Measurements from ENCODE around the gene FERMT2.

The FERMT2 gene

DNA sequence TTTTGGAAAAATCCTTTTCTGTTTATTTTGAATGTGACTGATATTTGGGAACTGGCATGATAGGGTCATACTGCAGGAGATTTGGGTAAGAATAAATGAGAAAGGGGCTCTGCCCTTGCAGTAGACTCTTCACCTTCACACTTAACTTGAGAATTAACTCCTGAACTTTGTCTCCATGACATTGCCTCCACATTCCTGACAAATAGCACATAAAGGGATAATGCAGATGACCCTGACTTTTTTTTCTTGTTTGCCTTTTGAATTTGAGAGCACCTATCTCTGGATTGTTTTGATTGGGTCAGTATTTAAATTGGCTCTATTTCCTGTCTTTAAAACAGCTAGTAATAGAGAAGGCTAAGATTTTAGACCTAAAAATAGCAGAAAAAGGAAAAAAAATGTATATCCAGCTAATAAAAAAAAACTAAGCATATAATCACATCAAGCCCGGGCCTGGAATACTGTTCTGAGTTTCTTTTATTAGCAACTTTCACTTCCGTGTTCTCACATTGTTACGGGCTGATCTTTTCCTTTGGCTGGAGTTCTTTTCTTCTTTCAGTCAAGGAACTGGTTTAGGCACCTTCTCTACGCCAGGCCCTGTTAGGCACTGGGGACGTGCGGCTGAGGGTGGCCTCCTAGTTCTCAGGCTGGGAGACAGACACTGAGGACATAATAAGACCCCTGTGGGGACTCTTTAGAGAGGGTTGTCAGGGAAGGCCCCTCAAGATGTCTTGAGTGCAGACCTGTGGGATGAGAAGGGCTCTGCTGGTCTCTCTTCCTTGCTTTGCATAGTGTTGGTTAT is 106.4 kb downstream of the FERMT2 start:
- TF ChIP-seq, protein P1, sequence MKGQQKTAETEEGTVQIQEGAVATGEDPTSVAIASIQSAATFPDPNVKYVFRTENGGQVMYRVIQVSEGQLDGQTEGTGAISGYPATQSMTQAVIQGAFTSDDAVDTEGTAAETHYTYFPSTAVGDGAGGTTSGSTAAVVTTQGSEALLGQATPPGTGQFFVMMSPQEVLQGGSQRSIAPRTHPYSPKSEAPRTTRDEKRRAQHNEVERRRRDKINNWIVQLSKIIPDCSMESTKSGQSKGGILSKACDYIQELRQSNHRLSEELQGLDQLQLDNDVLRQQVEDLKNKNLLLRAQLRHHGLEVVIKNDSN (IDR thresholded peaks at IDR 0.05): no peak
- no peak for TF ChIP-seq CEBPB (IDR thresholded peaks at IDR 0.05)
- TF ChIP-seq FOXM1 (IDR thresholded peaks at IDR 0.05; ENCODE audit: borderline replicate concordance, low read depth): no peak
- TF ChIP-seq RAD21 (IDR thresholded peaks at IDR 0.05; ENCODE audit: low read depth): no peak
- no peak for TF ChIP-seq EGR1 (IDR thresholded peaks at IDR 0.05)
- TF ChIP-seq TEAD4 (IDR thresholded peaks at IDR 0.05): no peak
- no peak for TF ChIP-seq TAF1 (IDR thresholded peaks at IDR 0.05; ENCODE audit: low read depth)
- TF ChIP-seq, protein P2, sequence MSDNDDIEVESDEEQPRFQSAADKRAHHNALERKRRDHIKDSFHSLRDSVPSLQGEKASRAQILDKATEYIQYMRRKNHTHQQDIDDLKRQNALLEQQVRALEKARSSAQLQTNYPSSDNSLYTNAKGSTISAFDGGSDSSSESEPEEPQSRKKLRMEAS (IDR thresholded peaks at IDR 0.05): no peak
- TF ChIP-seq NFIC (IDR thresholded peaks at IDR 0.05): no peak
- no peak for TF ChIP-seq CREB1 (IDR thresholded peaks at IDR 0.05; ENCODE audit: low read depth)
- no peak for TF ChIP-seq EP300 (IDR thresholded peaks at IDR 0.05; ENCODE audit: borderline replicate concordance)
- TF ChIP-seq TCF12 (IDR thresholded peaks at IDR 0.05; ENCODE audit: low read depth): no peak
- TF ChIP-seq, protein P3, sequence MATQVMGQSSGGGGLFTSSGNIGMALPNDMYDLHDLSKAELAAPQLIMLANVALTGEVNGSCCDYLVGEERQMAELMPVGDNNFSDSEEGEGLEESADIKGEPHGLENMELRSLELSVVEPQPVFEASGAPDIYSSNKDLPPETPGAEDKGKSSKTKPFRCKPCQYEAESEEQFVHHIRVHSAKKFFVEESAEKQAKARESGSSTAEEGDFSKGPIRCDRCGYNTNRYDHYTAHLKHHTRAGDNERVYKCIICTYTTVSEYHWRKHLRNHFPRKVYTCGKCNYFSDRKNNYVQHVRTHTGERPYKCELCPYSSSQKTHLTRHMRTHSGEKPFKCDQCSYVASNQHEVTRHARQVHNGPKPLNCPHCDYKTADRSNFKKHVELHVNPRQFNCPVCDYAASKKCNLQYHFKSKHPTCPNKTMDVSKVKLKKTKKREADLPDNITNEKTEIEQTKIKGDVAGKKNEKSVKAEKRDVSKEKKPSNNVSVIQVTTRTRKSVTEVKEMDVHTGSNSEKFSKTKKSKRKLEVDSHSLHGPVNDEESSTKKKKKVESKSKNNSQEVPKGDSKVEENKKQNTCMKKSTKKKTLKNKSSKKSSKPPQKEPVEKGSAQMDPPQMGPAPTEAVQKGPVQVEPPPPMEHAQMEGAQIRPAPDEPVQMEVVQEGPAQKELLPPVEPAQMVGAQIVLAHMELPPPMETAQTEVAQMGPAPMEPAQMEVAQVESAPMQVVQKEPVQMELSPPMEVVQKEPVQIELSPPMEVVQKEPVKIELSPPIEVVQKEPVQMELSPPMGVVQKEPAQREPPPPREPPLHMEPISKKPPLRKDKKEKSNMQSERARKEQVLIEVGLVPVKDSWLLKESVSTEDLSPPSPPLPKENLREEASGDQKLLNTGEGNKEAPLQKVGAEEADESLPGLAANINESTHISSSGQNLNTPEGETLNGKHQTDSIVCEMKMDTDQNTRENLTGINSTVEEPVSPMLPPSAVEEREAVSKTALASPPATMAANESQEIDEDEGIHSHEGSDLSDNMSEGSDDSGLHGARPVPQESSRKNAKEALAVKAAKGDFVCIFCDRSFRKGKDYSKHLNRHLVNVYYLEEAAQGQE (IDR thresholded peaks at IDR 0.05; ENCODE audit: low read depth): no peak
- no peak for TF ChIP-seq ZBTB7A (IDR thresholded peaks at IDR 0.05; ENCODE audit: low read depth)
- TF ChIP-seq YY1 (IDR thresholded peaks at IDR 0.05; ENCODE audit: low read depth): no peak

DNA sequence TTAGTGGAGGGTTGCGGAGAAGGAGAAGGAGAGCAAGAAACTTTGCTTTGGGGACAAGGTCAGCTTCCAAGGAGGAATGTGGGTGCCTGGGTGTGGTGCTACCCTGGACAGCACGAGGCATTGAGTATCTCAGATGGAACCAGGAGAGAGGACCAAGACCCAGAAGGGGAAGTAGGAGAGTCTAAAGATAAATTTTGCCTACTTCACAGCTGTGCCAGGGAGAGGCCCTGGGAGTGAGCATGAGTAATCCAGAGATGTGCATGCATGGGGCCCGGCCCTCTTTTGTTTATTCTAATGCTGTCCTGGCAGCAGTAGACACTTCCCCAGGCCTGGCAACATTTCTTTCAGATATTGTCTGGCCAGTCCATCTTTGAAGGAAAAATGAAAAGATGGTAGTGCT is 110.0 kb downstream of the FERMT2 start:
- TF ChIP-seq CEBPB (IDR thresholded peaks at IDR 0.05) (no peak), CREB1 (IDR thresholded peaks at IDR 0.05; ENCODE audit: low read depth) (no peak), NFIC (IDR thresholded peaks at IDR 0.05) (no peak), FOXM1 (IDR thresholded peaks at IDR 0.05; ENCODE audit: borderline replicate concordance, low read depth) (no peak), EGR1 (IDR thresholded peaks at IDR 0.05) (no peak), RAD21 (IDR thresholded peaks at IDR 0.05; ENCODE audit: low read depth) (no peak), TEAD4 (IDR thresholded peaks at IDR 0.05) (no peak), TAF1 (IDR thresholded peaks at IDR 0.05; ENCODE audit: low read depth) (no peak), EP300 (IDR thresholded peaks at IDR 0.05; ENCODE audit: borderline replicate concordance) (no peak), TCF12 (IDR thresholded peaks at IDR 0.05; ENCODE audit: low read depth) (no peak)
- TF ChIP-seq, protein P3 (IDR thresholded peaks at IDR 0.05; ENCODE audit: low read depth): no peak
- TF ChIP-seq, protein P1 (IDR thresholded peaks at IDR 0.05): no peak

- TF ChIP-seq TAF1 (IDR thresholded peaks at IDR 0.05; ENCODE audit: low read depth) (no peak), YY1 (IDR thresholded peaks at IDR 0.05; ENCODE audit: low read depth) (no peak)
- TF ChIP-seq, protein P3 (IDR thresholded peaks at IDR 0.05; ENCODE audit: low read depth): no peak
- TF ChIP-seq, protein P2 (IDR thresholded peaks at IDR 0.05): no peak
These were observed 113.4 kb downstream of the FERMT2 start for GRCh38 chr14:52837451-52837850.

DNA sequence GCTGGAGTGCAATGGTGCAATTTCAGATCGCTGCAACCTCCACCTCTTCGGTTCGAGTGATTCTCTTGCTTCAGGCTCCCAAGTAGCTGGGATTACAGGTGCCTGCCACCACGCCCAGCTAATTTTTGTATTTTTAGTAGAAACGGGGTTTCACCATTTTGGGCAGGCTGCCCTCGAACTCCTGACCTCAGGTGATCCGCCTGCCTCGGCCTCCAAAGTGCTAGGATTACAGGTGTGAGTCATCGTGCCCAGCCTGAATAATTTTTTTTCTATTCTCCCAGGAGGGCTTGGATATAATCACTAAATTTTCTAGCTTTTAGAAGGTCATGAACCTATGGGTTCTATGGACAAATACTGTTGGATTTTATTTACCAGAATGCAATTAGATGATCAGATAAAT is 114.8 kb downstream of the FERMT2 start:
- no peak for TF ChIP-seq TAF1 (IDR thresholded peaks at IDR 0.05; ENCODE audit: low read depth)
- TF ChIP-seq RAD21 (IDR thresholded peaks at IDR 0.05; ENCODE audit: low read depth): no peak
- no peak for TF ChIP-seq EGR1 (IDR thresholded peaks at IDR 0.05)
- TF ChIP-seq CREB1 (IDR thresholded peaks at IDR 0.05; ENCODE audit: low read depth): no peak
- TF ChIP-seq NFIC (IDR thresholded peaks at IDR 0.05): no peak
- TF ChIP-seq, protein P2 (IDR thresholded peaks at IDR 0.05): no peak
- TF ChIP-seq ZBTB7A (IDR thresholded peaks at IDR 0.05; ENCODE audit: low read depth): no peak
- TF ChIP-seq YY1 (IDR thresholded peaks at IDR 0.05; ENCODE audit: low read depth): no peak
